ENCODE measurements around the gene SEPTIN14. TPM values are rescaled to one million over a fixed set of nuclear protein-coding genes. Genes with fewer than 3 reads are reported as not detected.
"Not testable (repeated sequence)": the region's sequence is repeated elsewhere in the genome, so short reads cannot be mapped to it uniquely, and the experiment has no call there.

SEPTIN14 gene
- polyA plus RNA-seq, 1 donor from 2014 or later, result not detected

GRCh38 chr7:55873765-55874164 lies 11.2 kb upstream of the SEPTIN14 start:
- H3K4me3 ChIP-seq (ENCODE audit: low read length), result no peak overlapping the region
- H2AFZ ChIP-seq (ENCODE audit: low read depth, low read length), result no peak overlapping the region
- H3K9me2 ChIP-seq (ENCODE audit: insufficient read depth, low read length), result no peaks in the 10 kb centered on the region
- no peak overlapping the region for H3K4me2 ChIP-seq (ENCODE audit: low read length)
- H3K9ac ChIP-seq (ENCODE audit: low read length), result no peak overlapping the region
- H3F3A ChIP-seq (ENCODE audit: insufficient read depth, low read length, poor library complexity, severe bottlenecking), result no peaks in the 10 kb centered on the region
- no peaks in the 10 kb centered on the region for H3K79me2 ChIP-seq (replicated peaks; ENCODE audit: insufficient read depth, low read length)
- peaks cover 2% of the 10 kb centered on the region for H3K9me3 ChIP-seq (ENCODE audit: low read length)
- H3K27me3 ChIP-seq (ENCODE audit: insufficient read depth, low read depth, low read length), result no peaks in the 10 kb centered on the region
- no peak overlapping the region for H3K27ac ChIP-seq (ENCODE audit: low read length)
- TF ChIP-seq TAF1 (IDR thresholded peaks at IDR 0.05; ENCODE audit: low read depth) (no peak), SMC3 (conservative IDR thresholded peaks at IDR 0.05; ENCODE audit: poor library complexity) (no peak), EP300 (conservative IDR thresholded peaks at IDR 0.05; ENCODE audit: poor library complexity, severe bottlenecking) (no peak), REST (IDR thresholded peaks at IDR 0.05; ENCODE audit: borderline replicate concordance) (no peak), EZH2 (IDR thresholded peaks at IDR 0.05; ENCODE audit: borderline replicate concordance, insufficient read depth, low read length, poor library complexity, severe bottlenecking) (no peak), POLR2AphosphoS5 (IDR thresholded peaks at IDR 0.05) (no peak), MXI1 (conservative IDR thresholded peaks at IDR 0.05; ENCODE audit: poor library complexity, severe bottlenecking) (no peak), RAD21 (conservative IDR thresholded peaks at IDR 0.05) (no peak)
- TF ChIP-seq, protein P1, sequence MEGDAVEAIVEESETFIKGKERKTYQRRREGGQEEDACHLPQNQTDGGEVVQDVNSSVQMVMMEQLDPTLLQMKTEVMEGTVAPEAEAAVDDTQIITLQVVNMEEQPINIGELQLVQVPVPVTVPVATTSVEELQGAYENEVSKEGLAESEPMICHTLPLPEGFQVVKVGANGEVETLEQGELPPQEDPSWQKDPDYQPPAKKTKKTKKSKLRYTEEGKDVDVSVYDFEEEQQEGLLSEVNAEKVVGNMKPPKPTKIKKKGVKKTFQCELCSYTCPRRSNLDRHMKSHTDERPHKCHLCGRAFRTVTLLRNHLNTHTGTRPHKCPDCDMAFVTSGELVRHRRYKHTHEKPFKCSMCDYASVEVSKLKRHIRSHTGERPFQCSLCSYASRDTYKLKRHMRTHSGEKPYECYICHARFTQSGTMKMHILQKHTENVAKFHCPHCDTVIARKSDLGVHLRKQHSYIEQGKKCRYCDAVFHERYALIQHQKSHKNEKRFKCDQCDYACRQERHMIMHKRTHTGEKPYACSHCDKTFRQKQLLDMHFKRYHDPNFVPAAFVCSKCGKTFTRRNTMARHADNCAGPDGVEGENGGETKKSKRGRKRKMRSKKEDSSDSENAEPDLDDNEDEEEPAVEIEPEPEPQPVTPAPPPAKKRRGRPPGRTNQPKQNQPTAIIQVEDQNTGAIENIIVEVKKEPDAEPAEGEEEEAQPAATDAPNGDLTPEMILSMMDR (IDR thresholded peaks at IDR 0.05; ENCODE audit: poor library complexity, severe bottlenecking), result no peak
- no peaks in the 10 kb centered on the region for H4K20me1 ChIP-seq (ENCODE audit: insufficient read depth)
- H3K36me3 ChIP-seq (ENCODE audit: insufficient read depth, low read length), result no peaks in the 10 kb centered on the region

DNA sequence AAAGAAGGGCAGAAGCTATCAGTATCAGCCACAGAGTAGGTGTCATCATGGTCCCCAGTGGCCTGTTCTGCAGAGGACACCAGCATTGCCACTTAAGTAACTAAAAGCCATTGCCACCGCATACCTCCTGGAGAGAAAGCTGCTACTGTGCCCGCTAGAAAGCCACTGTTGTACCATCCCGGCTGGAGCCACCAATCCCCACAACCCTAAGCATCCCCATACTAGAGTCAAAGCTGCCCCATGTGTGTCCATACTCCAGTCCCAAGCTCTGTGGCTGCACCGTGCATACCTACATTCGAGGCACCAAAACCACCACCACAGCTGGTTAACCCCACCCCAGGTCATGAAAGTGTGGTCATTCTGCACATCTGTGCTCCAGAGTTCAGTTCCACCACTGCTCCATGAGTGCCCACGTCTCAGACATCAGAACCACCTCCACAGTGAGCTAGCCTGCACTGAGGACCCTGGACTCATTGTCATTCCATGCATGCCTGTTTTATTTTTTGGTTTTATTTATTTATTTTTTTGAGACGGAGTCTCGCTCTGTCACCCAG lies 9.5 kb upstream of the SEPTIN14 start:
- H2AFZ ChIP-seq (ENCODE audit: low read depth, low read length), result no peak overlapping the region
- H3K27ac ChIP-seq (ENCODE audit: low read length), result no peak overlapping the region
- no peaks in the 10 kb centered on the region for H3K36me3 ChIP-seq (ENCODE audit: insufficient read depth, low read length)
- H3K9me3 ChIP-seq (ENCODE audit: low read length), result peaks cover 2% of the 10 kb centered on the region
- no peaks in the 10 kb centered on the region for H3K9me2 ChIP-seq (ENCODE audit: insufficient read depth, low read length)
- TF ChIP-seq RAD21 (conservative IDR thresholded peaks at IDR 0.05) (no peak), REST (IDR thresholded peaks at IDR 0.05; ENCODE audit: borderline replicate concordance) (no peak)
- H3K4me3 ChIP-seq (ENCODE audit: low read length), result no peak overlapping the region
- no peaks in the 10 kb centered on the region for H3K27me3 ChIP-seq (ENCODE audit: insufficient read depth, low read depth, low read length)
- H3F3A ChIP-seq (ENCODE audit: insufficient read depth, low read length, poor library complexity, severe bottlenecking), result no peaks in the 10 kb centered on the region
- no peak overlapping the region for H3K9ac ChIP-seq (ENCODE audit: low read length)
- no peaks in the 10 kb centered on the region for H4K20me1 ChIP-seq (ENCODE audit: insufficient read depth)
- no peaks in the 10 kb centered on the region for H3K79me2 ChIP-seq (replicated peaks; ENCODE audit: insufficient read depth, low read length)
- H3K4me2 ChIP-seq (ENCODE audit: low read length), result no peak overlapping the region

- H4K20me1 ChIP-seq (ENCODE audit: insufficient read depth); H3F3A ChIP-seq (ENCODE audit: insufficient read depth, low read length, poor library complexity, severe bottlenecking); H3K4me2 ChIP-seq (ENCODE audit: low read length); H3K79me2 ChIP-seq (replicated peaks; ENCODE audit: insufficient read depth, low read length); H3K9ac ChIP-seq (ENCODE audit: low read length); H3K36me3 ChIP-seq (ENCODE audit: insufficient read depth, low read length); H3K4me3 ChIP-seq (ENCODE audit: low read length); H3K9me2 ChIP-seq (ENCODE audit: insufficient read depth, low read length); H2AFZ ChIP-seq (ENCODE audit: low read depth, low read length); H3K27me3 ChIP-seq (ENCODE audit: insufficient read depth, low read depth, low read length); H3K27ac ChIP-seq (ENCODE audit: low read length); H3K9me3 ChIP-seq (ENCODE audit: low read length): not testable (repeated sequence)
Observed at GRCh38 chr7:55868989-55869388, 6.4 kb upstream of the SEPTIN14 start.

DNA sequence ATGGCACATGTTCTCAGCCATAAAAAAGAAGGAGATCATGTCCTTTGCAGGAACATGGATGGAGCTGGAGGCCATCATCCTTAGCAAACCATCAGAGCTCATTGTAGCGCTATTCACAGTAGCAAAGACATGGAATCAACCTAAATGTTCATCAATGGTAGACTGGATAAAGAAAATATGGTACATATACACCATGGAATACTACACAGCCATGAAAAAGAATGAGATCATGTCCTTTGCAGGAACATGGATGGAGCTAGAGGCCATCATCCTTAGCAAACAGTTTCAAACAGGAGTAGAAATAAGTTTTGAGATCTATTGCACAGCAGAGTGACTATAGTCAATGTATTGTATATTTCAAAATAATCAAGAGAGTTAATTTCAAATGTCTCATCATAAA lies 17.4 kb downstream of the SEPTIN14 start:
- H3K27me3 ChIP-seq (ENCODE audit: insufficient read depth, low read depth, low read length); H3K9me3 ChIP-seq (ENCODE audit: low read length); H4K20me1 ChIP-seq (ENCODE audit: insufficient read depth); H3K9ac ChIP-seq (ENCODE audit: low read length); H3K27ac ChIP-seq (ENCODE audit: low read length); H3K36me3 ChIP-seq (ENCODE audit: insufficient read depth, low read length); H3F3A ChIP-seq (ENCODE audit: insufficient read depth, low read length, poor library complexity, severe bottlenecking); H3K79me2 ChIP-seq (replicated peaks; ENCODE audit: insufficient read depth, low read length); H3K9me2 ChIP-seq (ENCODE audit: insufficient read depth, low read length); H3K4me2 ChIP-seq (ENCODE audit: low read length); H3K4me3 ChIP-seq (ENCODE audit: low read length); H2AFZ ChIP-seq (ENCODE audit: low read depth, low read length): not testable (repeated sequence)
